ENCODE measurements around the gene HAGH.
"Not testable (repeated sequence)": the region's sequence is repeated elsewhere in the genome, so short reads cannot be mapped to it uniquely, and the experiment has no call there.

Gene HAGH

GRCh38 chr16:1809281-1809801 is 17.3 kb downstream of the HAGH start:
- no peak for DNase-seq

- DNase-seq: no peak
Observed at GRCh38 chr16:1808691-1809090, 17.9 kb downstream of the HAGH start.

GRCh38 chr16:1807626-1808025 is 19.0 kb downstream of the HAGH start:
- no peak for DNase-seq

GRCh38 chr16:1800701-1801100 is 25.9 kb downstream of the HAGH start:
- no peak for DNase-seq

GRCh38 chr16:1799263-1799662 is 27.4 kb downstream of the HAGH start:
- DNase-seq: not testable (repeated sequence)

- peak; percentile 38 for DNase-seq
Observed at GRCh38 chr16:1794908-1795666, 31.5 kb downstream of the HAGH start.

- peak; percentile 52 for DNase-seq
Observed at GRCh38 chr16:1794221-1794871, 32.3 kb downstream of the HAGH start.

- no peak for DNase-seq
Observed at GRCh38 chr16:1793578-1794220, 32.9 kb downstream of the HAGH start, which contains the start of gene IGFALS. Gene IGFALS (minus strand): TSS chr16:1793705. CDS start chr16:1793652, 53 bp downstream.

GRCh38 chr16:1792836-1793577 is 33.6 kb downstream of the HAGH start:
- DNase-seq: no peak

GRCh38 chr16:1791943-1792812 is 34.4 kb downstream of the HAGH start:
- DNase-seq: peak; percentile 51

- peak; percentile 50 for DNase-seq
Observed at GRCh38 chr16:1791256-1791942, 35.2 kb downstream of the HAGH start.

- peak; percentile 42 for DNase-seq
Observed at GRCh38 chr16:1790611-1791255, 35.9 kb downstream of the HAGH start.

GRCh38 chr16:1790261-1790610 is 36.4 kb downstream of the HAGH start:
- no peak for DNase-seq

- DNase-seq: peak; percentile 37
Observed at GRCh38 chr16:1789643-1790045, 37.0 kb downstream of the HAGH start.

- peak; percentile 49 for DNase-seq
Observed at GRCh38 chr16:1788708-1789100, 37.9 kb downstream of the HAGH start.

- peak; percentile 47 for DNase-seq
Observed at GRCh38 chr16:1788095-1788707, 38.4 kb downstream of the HAGH start.

GRCh38 chr16:1787322-1788094 is 39.1 kb downstream of the HAGH start:
- no peak for DNase-seq

- no peak for DNase-seq
Observed at GRCh38 chr16:1787056-1787321, 39.6 kb downstream of the HAGH start.

- DNase-seq: peak; percentile 49
Observed at GRCh38 chr16:1786242-1787055, 40.2 kb downstream of the HAGH start.

All from islet precursor cell (in vitro differentiated cells).